Fibroblast of villous mesenchyme (primary cell): Measurements from ENCODE around the gene STXBP3. TPM values are rescaled to one million over a fixed set of nuclear protein-coding genes. Genes with fewer than 3 reads are reported as not detected.

Experiments
- DNase-seq: peaks from one replicate; pipeline ENCODE4 v3.0.0-alpha.2; 2010; ENCODE audit warnings: low read depth
- H3K4me3 ChIP-seq: 2 replicates; pipeline ENCODE4 v1.5.1; 2011; ENCODE audit warnings: low read depth, mild to moderate bottlenecking, low read length
- total RNA-seq: library from RNA; depleted of rRNA; stranded (reverse); fragments of >200 nt; gene quantifications from 2 replicates; pipeline ENCODE4 v1.2.3, GENCODE V29; 2012
- TF ChIP-seq, protein P1 (sequence below): IDR thresholded peaks from 2 replicates; pipeline ENCODE4 v1.5.1; 2012; ENCODE audit warnings: low read depth, mild to moderate bottlenecking, low read length; ENCODE audit not compliant: insufficient read depth

STXBP3 gene
- total RNA-seq, 1 donor = 79.5 TPM

GRCh38 chr1:108815566-108815965 lies 69.1 kb downstream of the STXBP3 start:
- H3K4me3 ChIP-seq = no peak overlapping the region
- TF ChIP-seq, protein P1, sequence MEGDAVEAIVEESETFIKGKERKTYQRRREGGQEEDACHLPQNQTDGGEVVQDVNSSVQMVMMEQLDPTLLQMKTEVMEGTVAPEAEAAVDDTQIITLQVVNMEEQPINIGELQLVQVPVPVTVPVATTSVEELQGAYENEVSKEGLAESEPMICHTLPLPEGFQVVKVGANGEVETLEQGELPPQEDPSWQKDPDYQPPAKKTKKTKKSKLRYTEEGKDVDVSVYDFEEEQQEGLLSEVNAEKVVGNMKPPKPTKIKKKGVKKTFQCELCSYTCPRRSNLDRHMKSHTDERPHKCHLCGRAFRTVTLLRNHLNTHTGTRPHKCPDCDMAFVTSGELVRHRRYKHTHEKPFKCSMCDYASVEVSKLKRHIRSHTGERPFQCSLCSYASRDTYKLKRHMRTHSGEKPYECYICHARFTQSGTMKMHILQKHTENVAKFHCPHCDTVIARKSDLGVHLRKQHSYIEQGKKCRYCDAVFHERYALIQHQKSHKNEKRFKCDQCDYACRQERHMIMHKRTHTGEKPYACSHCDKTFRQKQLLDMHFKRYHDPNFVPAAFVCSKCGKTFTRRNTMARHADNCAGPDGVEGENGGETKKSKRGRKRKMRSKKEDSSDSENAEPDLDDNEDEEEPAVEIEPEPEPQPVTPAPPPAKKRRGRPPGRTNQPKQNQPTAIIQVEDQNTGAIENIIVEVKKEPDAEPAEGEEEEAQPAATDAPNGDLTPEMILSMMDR = no peak
- no peak for DNase-seq

DNA sequence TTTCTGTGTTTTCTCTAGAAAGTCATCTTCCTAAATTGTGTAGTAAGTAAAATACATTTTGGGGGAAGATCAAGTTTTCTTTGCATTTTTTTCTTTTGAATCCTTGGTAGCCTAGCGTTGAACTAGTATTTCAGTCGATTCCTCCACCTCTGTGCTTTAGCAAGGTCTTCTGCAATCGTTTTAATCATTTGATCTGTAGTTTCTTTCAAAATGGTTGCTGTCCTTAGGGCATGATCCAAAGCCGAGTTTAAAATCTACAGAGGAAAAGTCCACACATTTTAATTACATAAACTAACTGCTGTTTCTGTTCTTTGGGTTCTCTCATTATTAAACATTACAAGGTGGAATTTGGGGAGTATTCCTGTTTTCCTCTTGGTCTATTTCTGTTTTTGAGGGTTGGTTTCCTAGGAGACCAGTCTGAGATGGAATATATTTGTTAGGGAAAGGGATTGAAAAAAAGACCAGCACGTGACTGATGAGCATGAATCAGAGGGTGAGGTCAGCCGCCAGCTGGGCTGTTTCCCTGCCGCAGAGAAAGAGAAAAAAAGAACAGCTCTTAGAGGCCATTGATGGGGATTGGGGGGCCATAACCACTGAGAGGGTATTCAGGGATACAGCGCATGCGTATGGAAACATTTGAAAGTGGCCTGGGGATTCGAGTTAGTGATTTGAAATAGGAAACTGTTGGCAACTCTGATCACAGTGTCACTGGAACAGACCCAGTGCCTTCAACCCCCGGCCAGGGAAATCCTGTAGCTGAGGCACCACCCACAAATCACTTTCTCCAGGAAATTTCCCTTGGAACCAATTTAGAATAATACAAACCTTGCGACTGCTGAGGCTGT lies 69.8 kb downstream of the STXBP3 start:
- H3K4me3 ChIP-seq = peak overlapping the region; percentile 37
- TF ChIP-seq, protein P1 = no peak

DNA sequence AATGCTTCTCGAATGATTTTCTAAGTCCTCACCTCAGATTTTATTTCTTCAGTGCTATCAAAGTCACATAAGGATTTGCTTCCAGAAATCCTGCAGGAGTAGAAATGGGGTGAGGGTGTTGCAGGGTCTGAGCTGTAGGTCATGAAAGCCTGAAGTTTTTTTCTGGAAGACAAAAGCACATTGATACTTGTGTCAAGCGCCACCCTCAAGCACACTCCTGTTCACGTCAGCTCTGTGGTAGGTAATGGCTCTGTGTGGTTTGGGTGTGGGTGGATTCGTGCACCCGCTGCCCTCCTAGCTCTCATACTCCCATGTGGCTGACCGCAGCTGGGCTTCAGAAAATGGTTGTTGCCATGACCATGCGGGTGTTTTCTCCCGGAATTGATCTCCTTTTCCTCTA lies 70.5 kb downstream of the STXBP3 start:
- H3K4me3 ChIP-seq = no peak overlapping the region
- TF ChIP-seq, protein P1 = no peak
- DNase-seq = peak; percentile 63

More for the DNA sequence above, 69.8 kb downstream of the STXBP3 start:
- DNase-seq = peak; percentile 93

DNA sequence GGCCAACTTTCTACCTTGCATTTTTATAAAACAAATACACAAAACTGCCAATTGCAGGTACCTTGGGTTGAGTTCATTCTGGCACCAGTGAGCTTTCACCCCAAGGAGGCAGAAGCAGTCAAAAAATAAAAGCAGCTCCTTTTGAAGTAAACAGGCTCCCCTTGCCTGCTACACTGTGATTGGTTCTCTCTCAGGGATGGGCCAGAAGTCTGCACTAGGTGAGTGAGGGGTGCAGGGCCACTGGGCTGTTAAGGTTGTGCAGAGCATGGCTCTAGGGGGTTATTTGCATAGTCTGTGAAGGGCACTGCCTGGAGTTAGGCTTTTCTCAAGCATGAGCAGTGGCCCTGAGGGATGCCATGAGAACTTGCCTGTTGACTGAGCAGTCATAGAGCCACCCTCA lies 71.3 kb downstream of the STXBP3 start:
- no peak overlapping the region for H3K4me3 ChIP-seq
- TF ChIP-seq, protein P1 = no peak
- DNase-seq = no peak

- TF ChIP-seq, protein P1 = no peak
- DNase-seq = no peak
- H3K4me3 ChIP-seq = no peak overlapping the region
Measured at GRCh38 chr1:108819878-108820277, 73.4 kb downstream of the STXBP3 start.

- TF ChIP-seq, protein P1 = no peak
- DNase-seq = no peak
- no peak overlapping the region for H3K4me3 ChIP-seq
Measured at GRCh38 chr1:108823632-108824031, 77.2 kb downstream of the STXBP3 start.
